T-cell (primary cell): ENCODE results near the gene TBCEL. TPM values are rescaled to one million over a fixed set of nuclear protein-coding genes. Genes with fewer than 3 reads are reported as not detected.

Source experiments
- ATAC-seq, 4 experiments: fragments of 200-7000 bp in 3 of 4; fragments of 150-1000 bp in 1 of 4; cut with Tn5 transposase; replicated peaks in 1 of 4; 1 replicate in 3 of 4; 2 replicates in 1 of 4; pipeline ENCODE4 v1.10.0; 2021; ENCODE audit warnings: moderate library complexity in 3 of 4, mild to moderate bottlenecking in 2 of 4, moderate number of reproducible peaks in 1 of 4
- CTCF ChIA-PET, 2 donors: fragments of 300-600 bp; sonication (Branson Sonifier 250); formaldehyde crosslinking; loops; one replicate each; lab custom pipeline; 2022; ENCODE audit warnings: antibody characterized with exemption in 2 of 2; lab: Charles Lee
- POLR2A ChIA-PET, 2 donors: fragments of 300-600 bp; sonication (Branson Sonifier 250); formaldehyde crosslinking; loops; one replicate each; lab custom pipeline; 2022; ENCODE audit warnings: antibody characterized with exemption in 2 of 2; lab: Charles Lee
- DNase-seq, 35 experiments: peaks; one replicate each; pipeline versions ENCODE4 v3.0.0 to v3.0.0-alpha.2; 2013 to 2023
- H3K27ac ChIP-seq: one replicate; pipeline ENCODE4 v1.5.1; 2013; ENCODE audit warnings: low read length
- H3K27me3 ChIP-seq, 2 experiments: replicated peaks in 1 of 2; 1 replicate in 1 of 2; 2 replicates in 1 of 2; pipeline versions ENCODE4 v1.6.1 to v1.7.0; 2013; ENCODE audit warnings: low read length in 1 of 2, mixed read lengths in 1 of 2; ENCODE audit not compliant: control insufficient read depth in 2 of 2, insufficient read depth in 2 of 2; ENCODE audit errors: extremely low read depth in 1 of 2
- H3K36me3 ChIP-seq, 2 donors: 1 replicate in 1 of 2; 2 replicates in 1 of 2; pipeline versions ENCODE4 v1.6.1 to v1.7.0; 2013; ENCODE audit warnings: low read length in 1 of 2; ENCODE audit not compliant: control insufficient read depth in 2 of 2, insufficient read depth in 1 of 2; ENCODE audit errors: extremely low read depth in 1 of 2
- H3K4me1 ChIP-seq, 2 experiments: 1 replicate in 1 of 2; 2 replicates in 1 of 2; pipeline versions ENCODE4 v1.6.1 to v1.7.0; 2013; ENCODE audit warnings: low read length in 2 of 2, mixed read lengths in 1 of 2; ENCODE audit not compliant: insufficient read depth in 2 of 2, control insufficient read depth in 1 of 2; ENCODE audit errors: extremely low read depth in 1 of 2
- H3K4me3 ChIP-seq, 2 donors: 1 replicate in 1 of 2; 2 replicates in 1 of 2; pipeline versions ENCODE4 v1.5.1 to v1.7.0; 2013; ENCODE audit warnings: mild to moderate bottlenecking in 2 of 2, low read length in 1 of 2, moderate library complexity in 1 of 2; ENCODE audit not compliant: control insufficient read depth in 1 of 2; ENCODE audit errors: extremely low read depth in 1 of 2
- H3K9me3 ChIP-seq: 2 replicates; pipeline ENCODE4 v1.7.0; 2013
- H3K27ac Mint-ChIP-seq, 2 donors: one replicate each; pipeline ENCODE4 v1.8.0; 2020 to 2021; ENCODE audit warnings: mild to moderate bottlenecking in 2 of 2, mixed read lengths in 2 of 2
- H3K27me3 Mint-ChIP-seq, 2 donors: one replicate each; pipeline ENCODE4 v1.8.0; 2021 to 2022; ENCODE audit warnings: mixed read lengths in 2 of 2
- H3K36me3 Mint-ChIP-seq: one replicate; pipeline ENCODE4 v1.8.0; 2021; ENCODE audit warnings: mixed read lengths
- H3K4me1 Mint-ChIP-seq, 3 donors: one replicate each; pipeline ENCODE4 v1.8.0; 2020 to 2022; ENCODE audit warnings: mixed read lengths in 3 of 3, mild to moderate bottlenecking in 1 of 3
- H3K4me3 Mint-ChIP-seq, 3 donors: one replicate each; pipeline ENCODE4 v1.8.0; 2020 to 2022; ENCODE audit warnings: mild to moderate bottlenecking in 3 of 3, mixed read lengths in 3 of 3, moderate library complexity in 3 of 3
- H3K9me3 Mint-ChIP-seq, 3 donors: one replicate each; pipeline ENCODE4 v1.8.0; 2020 to 2022; ENCODE audit warnings: mixed read lengths in 3 of 3
- WGBS: methylation state at CpG from one replicate; pipeline ENCODE4 v1.1.5; 2013; ENCODE audit warnings: missing lambda C conversion rate; ENCODE audit not compliant: insufficient coverage; 5-methylcytosine and 5-hydroxymethylcytosine counted together
- total RNA-seq, 35 experiments: library from RNA in 6 of 35; stranded (reverse) in 6 of 35; fragments of 120-200 nt in 1 of 35; gene quantifications; one replicate each; pipeline versions ENCODE4 v1.2.1 to v1.2.4 and lab custom pipeline; 2013 to 2026

The TBCEL gene
- total RNA-seq, 5 donors from 2014 or later (not counting 1 experiment from before 2014, with no cell fraction given), result 16.0 to 26.4 (median 19.0) TPM

DNA sequence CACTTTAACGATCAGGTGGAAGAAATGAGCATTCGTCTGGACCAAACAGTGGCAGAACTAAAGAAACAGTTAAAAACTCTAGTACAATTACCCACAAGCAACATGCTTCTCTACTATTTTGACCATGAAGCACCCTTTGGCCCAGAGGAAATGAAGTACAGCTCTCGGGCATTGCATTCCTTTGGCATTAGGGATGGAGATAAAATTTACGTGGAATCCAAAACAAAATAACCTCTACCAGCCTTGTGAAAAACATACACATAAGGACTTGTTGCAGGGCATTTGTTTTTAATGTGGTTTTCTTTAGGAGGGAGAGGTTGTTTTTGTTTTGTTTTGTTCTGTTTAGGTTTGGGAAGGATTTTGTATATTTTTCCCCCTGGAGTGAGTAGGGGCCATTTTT, 63.0 kb downstream of the TBCEL start:
- no peak overlapping the region for H3K4me3 Mint-ChIP-seq
- no peak for DNase-seq
- WGBS, result no CpG with 5 or more reads among the region's 4 CpGs

DNA sequence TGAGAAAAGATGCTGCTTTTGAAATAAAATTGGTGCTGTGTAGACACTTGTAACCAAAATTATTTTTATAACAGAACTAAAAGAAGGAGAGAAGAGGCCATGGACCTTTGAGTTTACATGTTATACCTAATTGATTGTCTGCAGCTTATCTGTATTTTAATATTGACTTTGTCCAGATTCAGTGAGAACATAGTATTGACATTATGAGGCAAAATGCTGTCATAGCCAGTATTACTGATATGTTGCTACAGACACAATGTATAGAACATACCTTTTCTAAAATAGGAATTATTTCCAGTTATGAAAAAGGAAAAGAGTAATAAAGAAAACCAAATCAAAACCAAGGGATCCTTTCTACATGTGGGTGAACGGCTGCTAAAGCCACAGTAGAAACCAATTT, 65.7 kb downstream of the TBCEL start:
- ChIA-PET CTCF (no interaction called here), POLR2A (no interaction called here)
- H3K4me1 Mint-ChIP-seq, result peaks cover 0 to under 1% (median 0%) of the 10 kb centered on the region in 3 donors
- Histone ChIP-seq H3K4me3 (no peak overlapping the region), H3K4me1 (no peaks in the 10 kb centered on the region), H3K27me3 (no peaks in the 10 kb centered on the region), H3K9me3 (no peaks in the 10 kb centered on the region), H3K27ac (no peak overlapping the region), H3K36me3 (peaks cover 9 to 10% of the 10 kb centered on the region in 2 donors)
- no peaks in the 10 kb centered on the region for H3K9me3 Mint-ChIP-seq
- H3K4me3 Mint-ChIP-seq, result no peak overlapping the region
- H3K27ac Mint-ChIP-seq, result no peak overlapping the region
- ATAC-seq, result no peak
- DNase-seq, result no peak
- no CpG with 5 or more reads among the region's 1 CpG for WGBS
- H3K27me3 Mint-ChIP-seq, result no peaks in the 10 kb centered on the region
- H3K36me3 Mint-ChIP-seq, result peaks cover 43% of the 10 kb centered on the region

More for the DNA sequence above, 63.0 kb downstream of the TBCEL start:
- Histone ChIP-seq H3K27ac (no peak overlapping the region), H3K27me3 (no peaks in the 10 kb centered on the region), H3K36me3 (peaks cover 9 to 10% of the 10 kb centered on the region in 2 donors), H3K4me1 (no peaks in the 10 kb centered on the region), H3K9me3 (no peaks in the 10 kb centered on the region), H3K4me3 (no peak overlapping the region)
- peaks cover 0 to 6% (median 0%) of the 10 kb centered on the region in 3 donors for H3K4me1 Mint-ChIP-seq
- POLR2A ChIA-PET, result no interaction called here
- CTCF ChIA-PET, result no interaction called here
- no peaks in the 10 kb centered on the region for H3K9me3 Mint-ChIP-seq
- no peak for ATAC-seq
- no peaks in the 10 kb centered on the region for H3K27me3 Mint-ChIP-seq
- peaks cover 59% of the 10 kb centered on the region for H3K36me3 Mint-ChIP-seq
- H3K27ac Mint-ChIP-seq, result no peak overlapping the region

DNA sequence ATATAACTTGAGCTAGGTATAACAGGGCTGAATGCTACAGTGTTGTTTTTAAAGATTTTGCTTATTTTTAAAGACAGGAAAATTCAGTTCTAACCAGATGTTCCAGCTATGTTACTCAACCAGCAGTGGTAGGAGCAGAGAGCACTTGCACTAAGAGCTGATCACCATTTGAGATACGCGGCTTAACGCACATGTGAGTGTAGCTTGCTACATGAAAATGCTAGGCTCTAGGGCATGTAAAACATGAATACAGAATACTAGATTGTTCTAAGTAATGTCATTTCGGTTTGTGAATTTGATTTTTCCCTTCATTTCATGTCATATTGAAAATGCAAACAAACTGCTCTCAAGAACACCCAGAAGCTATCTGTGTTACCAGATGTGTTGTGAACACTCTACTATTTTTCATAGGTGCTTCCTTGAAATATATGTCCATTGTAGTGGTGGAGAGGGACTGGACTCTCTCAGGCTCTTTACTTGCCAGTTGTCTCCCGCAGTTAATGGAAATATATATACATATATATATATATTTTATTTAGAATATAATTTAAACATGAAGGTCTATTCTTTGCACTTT, 66.3 kb downstream of the TBCEL start:
- no CpG with 5 or more reads among the region's 5 CpGs for WGBS
- H3K4me3 Mint-ChIP-seq, result no peak overlapping the region
- no peaks in the 10 kb centered on the region for H3K27me3 ChIP-seq
- no peak overlapping the region for H3K4me3 ChIP-seq
- CTCF ChIA-PET, result no interaction called here
- ATAC-seq (no peak), DNase-seq (no peak)
- H3K4me1 Mint-ChIP-seq, result no peaks in the 10 kb centered on the region
- no peaks in the 10 kb centered on the region for H3K9me3 ChIP-seq
- peaks cover 9 to 10% of the 10 kb centered on the region in 2 donors for H3K36me3 ChIP-seq
- H3K27ac Mint-ChIP-seq, result no peak overlapping the region
- no peaks in the 10 kb centered on the region for H3K27me3 Mint-ChIP-seq
- POLR2A ChIA-PET, result no interaction called here
- H3K9me3 Mint-ChIP-seq, result no peaks in the 10 kb centered on the region
- no peak overlapping the region for H3K27ac ChIP-seq
- no peaks in the 10 kb centered on the region for H3K4me1 ChIP-seq
- H3K36me3 Mint-ChIP-seq, result peaks cover 38% of the 10 kb centered on the region

DNA sequence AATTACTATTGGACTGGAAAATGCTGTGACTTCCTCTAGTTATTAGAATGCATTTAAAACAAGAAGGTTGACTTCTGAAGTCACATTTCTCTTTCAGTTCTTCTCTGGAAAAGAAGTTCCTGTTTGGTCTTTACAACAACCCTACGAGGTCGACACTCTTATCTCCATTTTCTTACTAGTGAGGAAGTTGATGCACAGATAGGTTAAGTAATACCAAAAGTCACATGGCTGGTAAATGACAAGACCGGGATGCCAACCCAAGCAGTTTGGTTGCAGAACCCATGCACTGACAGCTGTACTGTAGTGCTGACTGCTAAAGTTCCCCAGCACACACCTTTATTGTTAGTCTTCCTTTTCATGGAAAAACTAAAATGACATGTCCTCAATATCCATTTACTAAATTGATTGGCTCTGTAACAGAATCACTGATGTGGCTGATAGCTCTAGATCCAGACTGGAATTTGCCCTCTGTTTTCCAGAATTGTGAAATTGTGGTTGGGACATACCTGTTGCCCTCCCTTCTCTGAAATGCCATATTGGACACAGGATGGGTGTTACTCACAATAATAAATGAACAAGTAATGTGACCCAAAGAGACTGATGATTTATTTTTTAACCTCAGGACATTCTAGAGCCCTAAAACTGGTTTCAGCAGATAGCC, 67.7 kb downstream of the TBCEL start:
- Mint-ChIP-seq H3K36me3 (peaks cover 25% of the 10 kb centered on the region), H3K4me3 (no peak overlapping the region), H3K4me1 (no peaks in the 10 kb centered on the region), H3K27me3 (no peaks in the 10 kb centered on the region), H3K9me3 (no peaks in the 10 kb centered on the region), H3K27ac (no peak overlapping the region)
- no peaks in the 10 kb centered on the region for H3K27me3 ChIP-seq
- H3K36me3 ChIP-seq, result peaks cover 4 to 8% of the 10 kb centered on the region in 2 donors
- POLR2A ChIA-PET, result no interaction called here
- CTCF ChIA-PET, result no interaction called here
- H3K4me1 ChIP-seq, result no peaks in the 10 kb centered on the region
- H3K27ac ChIP-seq, result no peak overlapping the region
- H3K9me3 ChIP-seq, result no peaks in the 10 kb centered on the region
- ATAC-seq (no peak), DNase-seq (no peak)
- WGBS, result 57% methylated on average over 1 of the region's 3 CpGs
- H3K4me3 ChIP-seq, result no peak overlapping the region

DNA sequence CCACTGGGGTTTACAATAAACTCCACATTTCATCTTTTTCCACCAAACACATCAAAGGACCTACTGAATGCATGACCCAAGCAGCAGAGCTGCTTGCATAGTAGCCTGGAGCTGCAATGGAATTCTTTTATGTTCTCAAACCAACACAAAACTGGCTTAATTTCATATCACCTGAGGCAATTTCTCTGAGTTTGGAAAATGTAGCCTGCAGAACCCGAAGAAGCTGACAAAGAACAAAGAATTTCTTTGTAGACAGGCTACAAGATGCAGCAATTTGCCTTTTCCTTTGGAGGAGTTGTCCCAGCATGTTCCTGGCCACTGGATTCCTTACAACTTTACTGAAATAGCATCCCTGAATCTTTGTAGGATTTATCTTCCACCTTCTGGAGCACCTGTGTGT, 71.7 kb downstream of the TBCEL start:
- Mint-ChIP-seq H3K4me3 (no peak overlapping the region), H3K36me3 (no peaks in the 10 kb centered on the region), H3K27me3 (peaks cover 0 to 3% of the 10 kb centered on the region in 2 donors), H3K4me1 (no peaks in the 10 kb centered on the region), H3K9me3 (no peaks in the 10 kb centered on the region), H3K27ac (no peak overlapping the region)
- Histone ChIP-seq H3K4me3 (no peak overlapping the region), H3K9me3 (no peaks in the 10 kb centered on the region), H3K27ac (no peak overlapping the region), H3K4me1 (no peaks in the 10 kb centered on the region), H3K27me3 (no peaks in the 10 kb centered on the region), H3K36me3 (no peaks in the 10 kb centered on the region)
- 56% methylated on average over 1 of the region's 1 CpG for whole genome bisulfite sequencing
- DNase-seq (no peak), ATAC-seq (no peak)
- ChIA-PET POLR2A (no interaction called here), CTCF (no interaction called here)

DNA sequence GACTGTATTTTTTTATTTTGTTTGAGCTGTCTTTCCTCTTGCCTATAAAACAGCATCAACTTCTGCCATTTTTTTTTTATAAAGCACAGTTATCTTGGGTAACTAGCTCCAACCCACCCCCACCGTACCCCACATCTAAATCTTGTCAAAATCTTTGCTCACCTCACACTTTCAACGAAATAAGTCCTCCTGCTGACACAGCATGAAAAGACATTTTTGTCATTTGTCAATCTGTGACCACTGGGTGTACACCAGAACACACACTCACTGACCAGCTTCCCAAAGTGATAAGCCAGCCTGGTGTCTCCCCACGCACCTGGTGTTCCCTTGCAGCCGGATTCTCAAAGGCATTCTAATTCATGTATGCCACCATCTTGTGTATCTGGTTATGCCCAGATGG, 75.5 kb downstream of the TBCEL start:
- ChIA-PET POLR2A (no interaction called here), CTCF (no interaction called here)
- Mint-ChIP-seq H3K27ac (no peak overlapping the region), H3K36me3 (no peaks in the 10 kb centered on the region), H3K4me3 (no peak overlapping the region), H3K9me3 (no peaks in the 10 kb centered on the region), H3K4me1 (no peaks in the 10 kb centered on the region), H3K27me3 (peaks cover 0 to 3% of the 10 kb centered on the region in 2 donors)
- Histone ChIP-seq H3K9me3 (no peaks in the 10 kb centered on the region), H3K27me3 (no peaks in the 10 kb centered on the region), H3K27ac (no peak overlapping the region), H3K4me3 (no peak overlapping the region), H3K4me1 (no peaks in the 10 kb centered on the region), H3K36me3 (no peaks in the 10 kb centered on the region)
- WGBS, result 90% methylated on average over 4 of the region's 4 CpGs
- no peak for DNase-seq
- no peak for ATAC-seq
